H7 (cell line): ENCODE measurements around the gene CPEB1. TPM values are rescaled to one million over a fixed set of nuclear protein-coding genes. Genes with fewer than 3 reads are reported as not detected.
A peak's percentile ranks its signal among the peaks of the same experiment; 100 is the strongest.

ENCODE experiments used
- DNase-seq: peaks from one replicate; pipeline ENCODE4 v3.0.0; 2012
- H3K27me3 ChIP-seq: 2 replicates; pipeline ENCODE4 v1.6.0; 2011; ENCODE audit warnings: mild to moderate bottlenecking, low read length; ENCODE audit not compliant: control insufficient read depth, insufficient read depth
- H3K36me3 ChIP-seq: replicated peaks from 2 replicates; pipeline ENCODE4 v1.5.1; 2011; ENCODE audit warnings: low read length; ENCODE audit not compliant: control insufficient read depth, insufficient read depth
- H3K4me3 ChIP-seq: 2 replicates; pipeline ENCODE4 v1.5.1; 2011; ENCODE audit warnings: low read depth, mild to moderate bottlenecking, control low read depth, low read length, moderate library complexity; ENCODE audit not compliant: insufficient read depth
- total RNA-seq: library from RNA; depleted of rRNA; stranded (reverse); fragments of >200 nt; shearing (Covaris generic); gene quantifications from 2 replicates; pipeline ENCODE4 v1.2.3, GENCODE V29; 2014

Gene CPEB1
- total RNA-seq, 1 experiment from 2014 or later = 4.0 TPM

DNA sequence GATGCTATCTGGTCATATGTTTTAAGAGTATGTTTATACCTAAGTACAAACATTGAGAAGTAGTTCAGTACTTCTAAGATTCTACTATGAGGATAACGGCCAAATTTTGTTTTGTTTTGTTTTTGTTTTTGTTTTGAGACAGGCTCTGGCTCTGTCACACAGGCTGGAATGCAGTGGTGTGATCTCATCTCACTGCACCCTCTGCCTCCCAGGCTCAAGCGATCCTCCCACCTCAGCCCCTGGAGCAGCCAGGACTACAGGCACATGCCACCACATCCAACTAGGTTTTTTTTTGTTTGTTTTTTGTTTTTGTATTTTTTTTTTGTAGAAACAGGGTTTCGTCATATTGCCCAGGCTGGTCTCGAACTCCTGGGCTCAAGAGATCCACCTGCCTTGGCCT, 59.4 kb downstream of the CPEB1 start:
- no peak for DNase-seq
- no peaks in the 10 kb centered on the region for H3K36me3 ChIP-seq
- H3K27me3 ChIP-seq = no peaks in the 10 kb centered on the region
- H3K4me3 ChIP-seq = no peak overlapping the region

DNA sequence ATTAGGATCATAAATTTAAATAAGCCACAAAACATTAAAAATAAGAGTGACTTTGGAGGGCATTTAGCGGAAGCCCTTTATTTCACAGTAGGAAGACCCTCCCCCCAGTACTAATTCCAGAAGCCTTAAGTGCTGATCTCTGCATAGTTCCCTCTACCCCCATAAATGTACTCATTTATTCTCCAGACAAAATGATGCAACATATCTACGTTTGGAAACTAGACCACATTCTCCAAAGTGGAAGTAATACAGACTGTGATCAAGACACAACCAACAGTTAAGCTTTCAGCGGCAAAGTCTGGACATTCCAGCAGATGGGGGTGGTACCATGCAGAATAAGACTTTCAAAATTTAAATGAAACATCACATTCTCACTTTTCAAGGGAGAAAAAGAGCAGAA, 62.1 kb downstream of the CPEB1 start:
- H3K27me3 ChIP-seq = no peaks in the 10 kb centered on the region
- peak; percentile 33 for DNase-seq
- no peaks in the 10 kb centered on the region for H3K36me3 ChIP-seq
- H3K4me3 ChIP-seq = no peak overlapping the region

DNA sequence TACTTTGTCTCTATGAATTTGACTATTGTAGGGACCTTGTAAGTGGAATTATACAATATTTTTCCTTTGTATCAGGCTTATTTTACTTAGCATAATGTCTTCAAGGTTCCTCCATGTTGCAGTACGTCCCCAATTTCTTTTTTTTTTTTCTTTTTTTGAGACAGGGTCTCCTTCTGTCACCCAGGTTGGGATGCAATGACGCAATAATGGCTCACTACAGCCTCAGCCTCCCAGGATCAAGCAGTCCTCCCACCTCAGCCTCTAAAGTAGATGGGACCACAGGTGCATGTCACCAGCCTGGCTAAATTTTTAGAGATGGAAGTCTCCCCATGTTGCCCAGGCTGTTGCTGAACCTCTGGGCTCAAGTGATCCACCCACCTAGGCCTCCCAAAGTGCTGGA, 66.5 kb downstream of the CPEB1 start:
- Histone ChIP-seq H3K27me3 (no peaks in the 10 kb centered on the region), H3K4me3 (no peak overlapping the region), H3K36me3 (no peaks in the 10 kb centered on the region)
- DNase-seq = no peak

DNA sequence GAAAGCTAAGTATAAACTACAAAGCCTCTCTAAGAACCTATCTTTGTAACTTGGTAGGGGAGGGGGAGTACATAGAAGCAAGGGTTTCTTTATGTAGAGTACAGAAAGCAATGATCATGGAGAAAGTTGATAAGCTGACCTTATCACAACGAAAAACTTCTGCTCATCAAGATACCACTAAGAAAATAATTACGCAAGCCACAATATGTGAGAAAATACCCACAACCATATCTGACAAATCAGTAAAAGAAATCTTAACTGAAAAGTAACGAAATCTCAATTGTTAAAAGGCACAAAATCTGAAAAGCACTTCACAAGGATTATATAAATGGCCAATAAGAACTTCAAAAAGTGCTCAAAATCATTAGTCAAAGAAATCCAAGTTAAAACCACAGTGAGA, 71.8 kb downstream of the CPEB1 start:
- Histone ChIP-seq H3K36me3 (no peaks in the 10 kb centered on the region), H3K4me3 (no peak overlapping the region), H3K27me3 (no peaks in the 10 kb centered on the region; the same call in 1 of the 2 replicates)
- no peak for DNase-seq

DNA sequence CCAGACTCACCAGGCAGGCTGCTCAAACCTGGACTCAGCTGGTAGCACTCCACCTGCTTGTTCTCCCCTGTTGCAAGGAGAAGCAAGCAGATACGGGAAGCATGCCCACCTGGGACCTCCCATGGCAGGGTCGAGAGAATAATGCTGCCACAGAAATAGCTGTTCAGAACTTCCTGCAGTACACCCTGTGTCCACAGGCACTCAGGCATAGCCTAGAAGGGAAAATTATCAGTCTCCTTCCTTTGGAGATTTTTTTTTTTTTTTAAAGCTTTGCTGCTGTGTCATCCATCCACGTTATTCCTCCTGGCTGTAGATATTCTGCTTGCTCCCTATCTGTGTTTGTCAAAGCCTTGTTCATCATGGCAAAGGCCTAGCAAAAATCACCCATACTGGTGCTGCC, 74.2 kb downstream of the CPEB1 start:
- H3K36me3 ChIP-seq = no peaks in the 10 kb centered on the region
- DNase-seq = no peak

DNA sequence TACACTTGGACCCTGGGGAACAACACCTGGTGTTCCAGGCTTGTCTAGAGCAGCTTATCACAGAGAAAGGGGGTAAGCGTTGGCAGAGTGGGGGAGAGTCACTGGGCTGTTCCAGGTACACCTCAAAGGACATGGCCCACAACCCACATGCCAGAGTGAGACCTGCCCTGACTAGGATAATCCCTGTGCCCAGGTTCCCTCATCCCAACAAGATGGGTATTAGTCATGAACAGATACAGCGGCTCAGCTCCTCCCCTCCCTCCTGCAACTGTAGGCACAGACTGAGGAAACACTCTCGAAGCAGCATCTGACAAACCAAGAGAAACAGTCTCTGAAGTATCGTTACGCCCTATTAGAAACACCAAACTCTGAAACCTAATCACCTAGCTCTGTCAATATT, 74.9 kb downstream of the CPEB1 start:
- Histone ChIP-seq H3K36me3 (no peaks in the 10 kb centered on the region), H3K27me3 (no peaks in the 10 kb centered on the region; the same call in 1 of the 2 replicates), H3K4me3 (no peak overlapping the region)

More for the DNA sequence above, 74.2 kb downstream of the CPEB1 start:
- H3K27me3 ChIP-seq = no peaks in the 10 kb centered on the region; the same call in 1 of the 2 replicates
- H3K4me3 ChIP-seq = no peak overlapping the region

DNA sequence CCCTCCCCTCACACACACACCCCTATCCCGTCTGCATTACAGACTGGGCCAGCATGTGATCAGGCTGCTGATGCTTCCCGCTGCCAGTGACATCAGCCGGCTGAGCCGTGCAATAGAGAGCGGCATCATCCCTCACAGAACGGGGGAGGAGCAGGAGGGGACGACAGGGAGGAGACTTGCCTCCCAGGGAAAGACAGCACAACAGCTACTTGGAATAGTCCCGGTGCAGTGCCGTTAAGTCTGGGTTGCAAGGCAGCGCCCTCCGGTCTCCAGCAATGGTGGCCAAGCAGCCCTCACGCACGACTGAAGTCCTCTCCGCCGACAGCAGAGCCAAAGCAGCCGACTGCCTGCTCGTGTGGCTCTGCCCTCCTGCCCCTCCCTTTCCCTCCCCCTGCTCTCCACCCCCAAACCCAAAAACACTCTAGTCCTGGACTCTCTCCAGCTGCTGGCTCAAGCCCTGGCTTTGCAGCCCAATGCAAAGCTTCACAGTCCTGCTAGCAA, 75.4 kb downstream of the CPEB1 start:
- H3K4me3 ChIP-seq = peak overlapping the region; percentile 27

More for the DNA sequence above, 74.9 kb downstream of the CPEB1 start:
- DNase-seq = peak; percentile 26

DNA sequence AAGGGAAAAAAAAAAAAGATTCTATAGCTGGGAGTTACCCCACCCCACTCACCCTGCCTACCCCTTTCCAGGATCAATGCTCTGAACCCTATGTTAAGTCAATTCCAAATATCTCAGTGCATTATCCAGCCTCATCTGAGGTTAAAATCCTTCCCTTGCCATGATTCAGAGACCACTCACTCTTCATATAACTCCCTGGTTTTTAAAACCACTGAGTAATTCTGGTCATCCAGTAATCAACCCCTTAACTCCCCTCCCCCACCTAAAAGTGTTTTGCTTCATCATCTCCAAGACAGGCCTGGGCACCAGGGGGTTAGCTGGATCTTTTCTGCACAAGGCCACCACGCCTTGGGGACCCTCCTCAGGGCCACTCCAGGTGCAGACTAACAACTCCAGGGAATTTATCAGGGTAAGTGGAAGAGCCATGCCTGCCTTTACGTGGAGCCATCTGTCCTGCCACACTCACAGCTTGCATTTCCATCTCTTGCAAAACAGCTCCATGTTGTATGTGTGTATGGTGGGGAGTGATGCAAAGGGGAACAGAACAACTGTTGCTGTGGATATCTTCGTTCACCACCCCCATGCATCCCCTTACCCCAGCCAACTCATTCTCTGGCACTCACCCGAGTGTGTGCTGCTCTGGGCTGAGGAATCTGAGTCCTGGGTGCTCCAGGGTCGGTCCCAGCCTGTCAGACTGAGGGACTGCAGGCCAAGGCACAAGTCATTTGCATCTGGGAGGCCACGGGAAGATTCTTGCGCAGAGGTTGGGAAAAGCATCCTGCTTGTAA, 76.2 kb downstream of the CPEB1 start:
- peak; percentile 35 for DNase-seq
- no peak overlapping the region for H3K4me3 ChIP-seq
- H3K36me3 ChIP-seq = no peaks in the 10 kb centered on the region
- H3K27me3 ChIP-seq = no peaks in the 10 kb centered on the region; the same call in 1 of the 2 replicates

More for the DNA sequence above, 75.4 kb downstream of the CPEB1 start:
- Histone ChIP-seq H3K27me3 (no peaks in the 10 kb centered on the region; the same call in 1 of the 2 replicates), H3K36me3 (no peaks in the 10 kb centered on the region)
- DNase-seq = peak; percentile 78

DNA sequence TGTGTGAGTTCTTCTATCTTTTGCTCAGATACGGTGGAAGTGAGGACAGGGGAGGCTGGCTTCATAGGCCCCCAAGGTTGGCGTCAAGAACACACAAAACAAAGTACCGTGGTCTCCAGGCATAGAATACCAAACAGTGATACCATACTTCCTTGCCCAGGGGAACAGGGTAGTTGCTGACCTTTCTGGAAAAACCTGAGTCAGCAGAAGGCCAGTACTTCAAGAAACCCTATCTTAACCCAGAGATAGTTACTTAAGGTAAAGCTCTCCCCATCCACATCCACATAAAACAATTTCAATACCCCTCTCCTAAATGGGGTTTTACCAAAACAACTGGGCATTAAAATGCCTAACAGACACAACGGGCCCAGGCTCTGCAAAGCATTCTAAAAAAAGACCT, 77.3 kb downstream of the CPEB1 start:
- Histone ChIP-seq H3K27me3 (no peaks in the 10 kb centered on the region; the same call in 1 of the 2 replicates), H3K4me3 (no peak overlapping the region), H3K36me3 (no peaks in the 10 kb centered on the region)
- no peak for DNase-seq

DNA sequence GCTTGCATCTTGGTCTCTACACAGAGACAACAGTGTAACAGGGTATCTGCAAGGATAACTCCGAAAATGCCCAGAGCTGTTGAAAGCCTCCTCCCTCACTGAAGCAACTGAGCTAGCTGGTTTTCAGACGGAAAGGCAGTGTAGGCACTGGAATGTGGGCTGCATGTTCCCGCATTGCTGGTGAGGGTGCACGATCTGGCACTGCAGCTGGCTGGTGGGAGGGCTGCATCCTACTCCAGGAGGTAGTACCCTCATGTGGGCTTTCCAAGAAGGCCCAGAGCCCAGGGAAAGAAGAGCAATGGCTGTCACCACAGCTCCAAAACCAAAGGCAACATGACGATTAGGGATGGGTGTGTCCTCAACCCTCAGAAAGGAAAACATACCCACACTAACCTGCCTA, 78.2 kb downstream of the CPEB1 start:
- Histone ChIP-seq H3K4me3 (no peak overlapping the region), H3K36me3 (no peaks in the 10 kb centered on the region), H3K27me3 (no peaks in the 10 kb centered on the region; the same call in 1 of the 2 replicates)
- DNase-seq = no peak

DNA sequence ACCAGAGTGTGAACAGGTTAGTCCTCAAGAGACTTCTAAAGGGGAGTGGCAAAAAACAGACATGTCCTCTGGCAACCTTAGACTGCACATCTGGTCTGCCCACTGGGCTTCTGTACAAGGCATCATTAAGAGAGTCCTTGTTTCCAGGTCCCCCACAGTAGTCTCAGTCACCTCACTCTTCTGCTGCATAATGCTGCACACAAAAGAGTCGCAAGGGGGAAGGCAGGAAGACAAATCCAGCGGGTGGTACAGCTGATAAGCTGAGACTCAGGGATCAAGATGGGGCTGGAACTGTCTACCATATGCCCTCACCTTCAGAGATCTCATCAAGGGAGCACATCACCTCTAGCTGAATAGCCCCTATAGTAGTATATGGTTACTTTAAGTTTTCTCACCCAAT, 79.5 kb downstream of the CPEB1 start:
- Histone ChIP-seq H3K4me3 (no peak overlapping the region), H3K27me3 (no peaks in the 10 kb centered on the region; the same call in 1 of the 2 replicates), H3K36me3 (no peaks in the 10 kb centered on the region)
- DNase-seq = no peak

DNA sequence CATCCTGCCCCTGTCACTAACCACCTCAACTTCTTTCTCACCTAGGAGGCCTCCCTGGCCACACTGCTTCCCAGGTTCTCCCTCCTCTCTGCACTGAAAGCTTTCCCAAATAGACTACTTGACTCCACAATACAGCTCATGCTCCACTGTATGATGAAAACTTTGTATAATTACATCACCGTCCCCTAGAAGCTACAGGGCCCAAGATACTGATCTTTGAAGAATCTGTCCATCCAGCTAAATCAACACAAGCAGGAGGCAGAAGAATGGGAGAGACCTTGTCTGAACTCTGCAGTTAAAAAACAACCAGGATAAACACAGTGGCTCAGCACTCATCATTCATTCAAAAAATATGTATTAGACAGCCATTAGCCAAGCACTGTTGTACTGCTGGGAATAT, 80.5 kb downstream of the CPEB1 start:
- DNase-seq = no peak
- H3K36me3 ChIP-seq = no peaks in the 10 kb centered on the region
- no peak overlapping the region for H3K4me3 ChIP-seq
- H3K27me3 ChIP-seq = no peaks in the 10 kb centered on the region; the same call in 1 of the 2 replicates

DNA sequence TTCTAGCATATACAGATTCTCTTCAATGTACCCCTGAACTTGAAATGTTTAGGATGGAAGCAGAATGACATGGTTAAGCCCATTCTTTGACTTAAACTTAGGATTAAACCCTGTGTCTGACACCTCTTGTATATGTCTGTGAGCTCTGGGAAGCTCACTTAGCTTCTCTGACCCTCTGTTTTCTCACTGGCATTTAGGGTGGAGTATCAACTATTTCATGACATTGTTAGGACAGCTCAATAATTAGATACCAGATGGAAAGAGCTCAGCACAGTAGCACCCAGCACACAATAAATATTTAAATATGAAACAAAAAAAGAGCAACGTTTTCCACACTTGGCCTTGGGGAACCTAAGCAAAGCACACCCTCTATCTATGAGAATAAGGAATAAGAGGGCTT, 88.7 kb downstream of the CPEB1 start:
- Histone ChIP-seq H3K4me3 (no peak overlapping the region), H3K27me3 (no peaks in the 10 kb centered on the region; the same call in 1 of the 2 replicates), H3K36me3 (no peaks in the 10 kb centered on the region)
- DNase-seq = no peak

DNA sequence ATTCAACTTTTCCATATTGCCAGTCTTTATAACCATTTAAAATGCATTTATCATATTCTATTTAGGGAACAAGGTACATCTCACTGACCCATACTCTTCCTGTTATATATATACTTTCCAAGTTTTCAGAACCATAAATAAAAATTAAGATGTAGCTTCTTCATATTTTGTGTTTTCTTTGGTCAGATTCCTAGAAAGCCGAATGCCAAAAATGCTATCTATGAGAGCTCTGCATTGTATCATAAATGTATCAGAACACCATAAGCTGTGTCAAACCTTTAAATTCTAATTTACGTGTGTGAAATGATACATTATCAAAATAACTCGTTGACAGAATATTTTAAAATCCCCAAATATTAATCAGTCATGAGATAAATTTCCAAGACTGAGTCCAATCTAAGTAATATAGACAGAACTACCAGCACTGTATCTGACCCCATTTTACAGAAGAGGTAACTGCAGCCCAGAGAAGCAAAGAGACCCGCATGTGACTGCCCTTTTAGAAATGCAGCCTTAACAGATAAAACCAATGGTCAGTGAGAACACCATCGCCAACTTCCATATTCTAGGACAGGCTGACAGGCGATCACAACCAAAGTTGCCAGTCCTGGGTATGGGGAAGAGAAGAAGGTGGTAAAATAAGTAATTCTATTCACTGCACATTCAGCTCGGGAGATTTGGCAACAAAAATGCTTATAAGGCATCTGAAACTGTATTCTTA, 90.7 kb downstream of the CPEB1 start:
- H3K4me3 ChIP-seq = no peak overlapping the region
- no peak for DNase-seq
- no peaks in the 10 kb centered on the region; the same call in 1 of the 2 replicates for H3K27me3 ChIP-seq
- no peaks in the 10 kb centered on the region for H3K36me3 ChIP-seq

DNA sequence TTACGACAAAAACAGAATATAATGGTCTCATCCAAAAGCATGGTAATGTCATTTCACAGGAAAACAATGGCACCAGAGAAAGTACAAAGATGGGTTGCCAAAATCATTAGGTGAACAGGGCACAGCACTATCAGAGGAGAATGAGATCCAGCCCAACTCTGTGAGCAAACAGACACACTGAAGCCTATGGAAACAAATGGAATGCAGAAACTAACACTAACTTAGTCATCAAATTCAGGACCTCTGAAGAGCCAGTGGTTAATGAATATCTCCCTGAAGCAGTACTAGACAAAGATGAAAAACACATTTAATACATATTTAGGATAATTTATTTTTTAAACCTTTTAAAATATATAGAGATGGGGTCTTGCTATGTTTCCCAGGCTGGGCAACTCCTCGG, 92.3 kb downstream of the CPEB1 start:
- no peak overlapping the region for H3K4me3 ChIP-seq
- DNase-seq = no peak
- H3K36me3 ChIP-seq = no peaks in the 10 kb centered on the region
- no peaks in the 10 kb centered on the region; the same call in 1 of the 2 replicates for H3K27me3 ChIP-seq
